Hepatocyte (in vitro differentiated cells): ENCODE data around the gene CGREF1. TPM values are rescaled to one million over a fixed set of nuclear protein-coding genes. Genes with fewer than 3 reads are reported as not detected.
A peak's percentile ranks its signal among the peaks of the same experiment; 100 is the strongest.

Experiments used
- DNase-seq: peaks from one replicate; pipeline ENCODE4 v3.0.0-alpha.2; 2016; ENCODE audit warnings: low spot score
- H2AFZ ChIP-seq: fragments of 200-600 bp; sonication (generic); 2 replicates; pipeline ENCODE4 v1.6.0; 2016; ENCODE audit warnings: antibody characterized with exemption, mild to moderate bottlenecking
- H3K27ac ChIP-seq: fragments of 200-600 bp; sonication (generic); 2 replicates; pipeline ENCODE4 v1.5.1; 2016; ENCODE audit warnings: mild to moderate bottlenecking
- H3K27me3 ChIP-seq: fragments of 200-600 bp; sonication (generic); 2 replicates; pipeline ENCODE4 v1.6.1; 2016
- H3K36me3 ChIP-seq: fragments of 200-600 bp; sonication (generic); replicated peaks from 2 replicates; pipeline ENCODE4 v1.5.1; 2016; ENCODE audit warnings: low read depth; ENCODE audit not compliant: insufficient read depth
- H3K4me1 ChIP-seq: fragments of 200-600 bp; sonication (generic); 2 replicates; pipeline ENCODE4 v1.5.1; 2016; ENCODE audit warnings: mild to moderate bottlenecking, moderate library complexity; ENCODE audit not compliant: insufficient read depth
- H3K4me2 ChIP-seq: fragments of 200-600 bp; sonication (generic); 2 replicates; pipeline ENCODE4 v1.6.0; 2016
- H3K4me3 ChIP-seq: fragments of 200-600 bp; sonication (generic); 2 replicates; pipeline ENCODE4 v1.5.1; 2016; ENCODE audit warnings: mild to moderate bottlenecking
- H3K79me2 ChIP-seq: fragments of 200-600 bp; sonication (generic); 2 replicates; pipeline ENCODE4 v1.6.0; 2017; ENCODE audit warnings: mild to moderate bottlenecking
- H3K9me2 ChIP-seq: fragments of 200-600 bp; sonication (generic); replicated peaks from 2 replicates; pipeline ENCODE4 v1.6.0; 2017; ENCODE audit warnings: mild to moderate bottlenecking; ENCODE audit not compliant: insufficient read depth
- H3K9me3 ChIP-seq: fragments of 200-600 bp; sonication (generic); 2 replicates; pipeline ENCODE4 v1.5.1; 2016; ENCODE audit warnings: low read depth, mild to moderate bottlenecking
- H4K20me1 ChIP-seq: fragments of 200-600 bp; sonication (generic); 2 replicates; pipeline ENCODE4 v1.6.0; 2016; ENCODE audit warnings: mild to moderate bottlenecking; ENCODE audit not compliant: insufficient read depth, poor library complexity, severe bottlenecking
- CTCF ChIP-seq: fragments of 200-600 bp; sonication (generic); IDR thresholded peaks from 2 replicates; pipeline ENCODE4 v1.5.1; 2016; ENCODE audit warnings: antibody characterized with exemption, mild to moderate bottlenecking; ENCODE audit not compliant: poor library complexity
- EZH2 ChIP-seq: fragments of 200-600 bp; sonication (generic); IDR thresholded peaks from 2 replicates; pipeline ENCODE4 v1.6.1; 2016; ENCODE audit warnings: antibody characterized with exemption, mild to moderate bottlenecking, borderline replicate concordance
- EZH2phosphoT487 ChIP-seq: fragments of 200-600 bp; sonication (generic); IDR thresholded peaks from one replicate; pipeline ENCODE4 v1.6.1; 2018; ENCODE audit warnings: antibody characterized with exemption, mild to moderate bottlenecking, low read depth, moderate library complexity; ENCODE audit not compliant: unreplicated experiment, severe bottlenecking
- WGBS: methylation state at CpG from one replicate; pipeline ENCODE4 v1.1.6; 2016; ENCODE audit warnings: low lambda C conversion rate; ENCODE audit errors: missing lambda C conversion rate; 5-methylcytosine and 5-hydroxymethylcytosine counted together
- polyA plus RNA-seq: library from polyadenylated mRNA; unstranded; fragments of >200 nt; fragmentation: Nextera tagmentation; extraction: Ambion mirVana; gene quantifications from 2 replicates; pipeline ENCODE4 v1.2.1, GENCODE V29; 2016
- total RNA-seq: library from RNA; depleted of rRNA; stranded (reverse); fragments of >200 nt; gene quantifications from 2 replicates; pipeline ENCODE4 v1.2.3, GENCODE V29; 2014

CGREF1 gene
- total and polyA plus RNA-seq, 2 experiments from 2014 or later, result 1.8 to 2.5 TPM

- Histone ChIP-seq H3K27ac (no peak overlapping the region), H3K79me2 (no peaks in the 10 kb centered on the region)
Measured at GRCh38 chr2:27096748-27097297, 22.1 kb downstream of the CGREF1 start.

GRCh38 chr2:27095745-27096651 lies 22.9 kb downstream of the CGREF1 start:
- H2AFZ ChIP-seq, result peak overlapping the region; percentile 56
- no peaks in the 10 kb centered on the region for H3K36me3 ChIP-seq
- no peaks in the 10 kb centered on the region for H4K20me1 ChIP-seq
- H3K9me3 ChIP-seq, result no peaks in the 10 kb centered on the region
- no peaks in the 10 kb centered on the region for H3K79me2 ChIP-seq
- H3K27ac ChIP-seq, result no peak overlapping the region
- H3K27me3 ChIP-seq, result no peaks in the 10 kb centered on the region
- DNase-seq, result peak; percentile 76
- WGBS, result 33% methylated on average over 16 of the region's 18 CpGs
- H3K4me3 ChIP-seq, result no peak overlapping the region
- peaks cover 24% of the 10 kb centered on the region for H3K4me1 ChIP-seq
- no peaks in the 10 kb centered on the region for H3K9me2 ChIP-seq
- TF ChIP-seq CTCF (no peak), EZH2 (no peak), EZH2phosphoT487 (no peak)
- peak overlapping the region; percentile 82 for H3K4me2 ChIP-seq

More at GRCh38 chr2:27096748-27097297, 22.1 kb downstream of the CGREF1 start:
- Histone ChIP-seq H3K4me3 (no peak overlapping the region), H3K4me1 (peaks cover 24% of the 10 kb centered on the region), H2AFZ (no peak overlapping the region), H4K20me1 (no peaks in the 10 kb centered on the region), H3K9me3 (no peaks in the 10 kb centered on the region), H3K27me3 (no peaks in the 10 kb centered on the region), H3K36me3 (no peaks in the 10 kb centered on the region), H3K4me2 (no peak overlapping the region), H3K9me2 (no peaks in the 10 kb centered on the region)
- DNase-seq, result no peak
- TF ChIP-seq CTCF (no peak), EZH2phosphoT487 (no peak), EZH2 (no peak)
- WGBS, result 82% methylated on average over 3 of the region's 3 CpGs

DNA sequence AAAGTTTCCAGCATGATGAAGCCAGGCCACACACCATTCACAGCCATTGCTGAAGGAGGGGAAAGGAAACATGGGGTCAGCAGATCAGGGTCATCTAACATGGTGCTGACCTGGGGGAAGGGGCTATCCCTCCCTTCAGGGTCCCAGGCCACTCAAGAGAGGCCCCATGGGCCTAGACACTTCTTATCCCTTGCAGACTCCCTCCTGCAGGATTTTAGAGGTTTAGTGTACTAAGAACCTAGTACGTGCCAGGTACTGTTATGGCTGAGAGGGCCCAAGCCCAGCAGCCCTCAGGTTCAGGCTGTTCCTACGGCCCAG lies 23.5 kb downstream of the CGREF1 start:
- 93% methylated on average over 2 of the region's 2 CpGs for WGBS
- H3K36me3 ChIP-seq, result no peaks in the 10 kb centered on the region

More for the DNA sequence above, 23.5 kb downstream of the CGREF1 start:
- no peaks in the 10 kb centered on the region for H3K27me3 ChIP-seq
- H3K9me3 ChIP-seq, result no peaks in the 10 kb centered on the region
- no peaks in the 10 kb centered on the region for H4K20me1 ChIP-seq
- no peak for DNase-seq
- no peaks in the 10 kb centered on the region for H3K9me2 ChIP-seq
- no peak for TF ChIP-seq CTCF
- TF ChIP-seq EZH2, result no peak
- no peak for TF ChIP-seq EZH2phosphoT487
- H3K79me2 ChIP-seq, result no peaks in the 10 kb centered on the region
- no peak overlapping the region for H3K4me2 ChIP-seq
- no peak overlapping the region for H3K27ac ChIP-seq
- peaks cover 24% of the 10 kb centered on the region for H3K4me1 ChIP-seq
- H3K4me3 ChIP-seq, result no peak overlapping the region
- H2AFZ ChIP-seq, result no peak overlapping the region
